ENCODE measurements around the gene DPY19L1.
"Not testable (repeated sequence)": the region's sequence is repeated elsewhere in the genome, so short reads cannot be mapped to it uniquely, and the experiment has no call there.

Gene DPY19L1

GRCh38 chr7:34912236-34912635 lies 125.0 kb downstream of the DPY19L1 start:
- DNase-seq = no peak

GRCh38 chr7:34906266-34906850 lies 130.9 kb downstream of the DPY19L1 start:
- not testable (repeated sequence) for DNase-seq

- no peak for DNase-seq
Measured at GRCh38 chr7:34904987-34905386, 132.3 kb downstream of the DPY19L1 start.

GRCh38 chr7:34903921-34904320 lies 133.4 kb downstream of the DPY19L1 start:
- DNase-seq = not testable (repeated sequence)

- no peak for DNase-seq
Measured at GRCh38 chr7:34902182-34902581, 135.1 kb downstream of the DPY19L1 start.

- no peak for DNase-seq
Measured at GRCh38 chr7:34900891-34901513, 136.3 kb downstream of the DPY19L1 start.

GRCh38 chr7:34895202-34895601 lies 142.1 kb downstream of the DPY19L1 start:
- no peak for DNase-seq

GRCh38 chr7:34889951-34890350 lies 147.3 kb downstream of the DPY19L1 start:
- no peak for DNase-seq

- DNase-seq = no peak
Measured at GRCh38 chr7:34886856-34887255, 150.4 kb downstream of the DPY19L1 start.

GRCh38 chr7:34883855-34884254 lies 153.4 kb downstream of the DPY19L1 start:
- not testable (repeated sequence) for DNase-seq

- DNase-seq = no peak
Measured at GRCh38 chr7:34879871-34880270, 157.4 kb downstream of the DPY19L1 start.

- DNase-seq = not testable (repeated sequence)
Measured at GRCh38 chr7:34878944-34879735, 158.1 kb downstream of the DPY19L1 start.

Data from stimulated activated naive CD4-positive, alpha-beta T cell treated with Interleukin-2 at 50 U/mL for 16 hours (primary cell).